KOPT-K1 (cell line): ENCODE measurements around the gene C2orf81.

Source experiments
- H3K27ac ChIP-seq: fragments of 200-600 bp; sonication (generic); 2 replicates; pipeline ENCODE4 v1.5.1; 2016; ENCODE audit warnings: antibody characterized with exemption, mild to moderate bottlenecking, low read depth, low read length; ENCODE audit not compliant: poor library complexity, severe bottlenecking
- H3K36me3 ChIP-seq: fragments of 200-600 bp; sonication (generic); 2 replicates; pipeline ENCODE4 v1.5.1; 2017; ENCODE audit warnings: antibody characterized with exemption, mild to moderate bottlenecking, low read length, moderate library complexity; ENCODE audit not compliant: insufficient read depth
- H3K9me3 ChIP-seq: fragments of 200-600 bp; sonication (generic); 2 replicates; pipeline ENCODE4 v1.5.1; 2017; ENCODE audit warnings: antibody characterized with exemption, low read length, mild to moderate bottlenecking; ENCODE audit not compliant: insufficient read depth, poor library complexity, severe bottlenecking

The C2orf81 gene

DNA sequence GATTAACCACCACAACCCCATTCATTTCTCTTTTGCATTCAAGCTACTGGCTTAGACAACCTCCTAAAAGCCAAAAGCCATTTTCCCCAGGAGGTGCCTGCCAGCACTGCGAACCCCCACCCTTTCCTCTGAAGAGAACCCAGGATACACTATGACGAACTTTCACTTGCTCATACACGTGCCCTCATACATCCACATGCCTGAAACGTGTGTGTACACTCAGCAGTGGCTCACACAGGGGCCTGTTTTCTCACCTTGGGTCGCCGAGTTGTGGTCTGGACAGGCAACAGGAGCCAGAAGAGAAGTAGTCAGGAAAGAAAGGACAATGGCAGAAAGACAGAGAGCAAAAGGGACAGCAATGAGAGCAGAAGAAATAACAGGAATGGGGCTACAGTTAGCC, 48.7 kb downstream of the C2orf81 start:
- Histone ChIP-seq H3K36me3 (peaks cover 71% of the 10 kb centered on the region), H3K27ac (no peak overlapping the region), H3K9me3 (no peaks in the 10 kb centered on the region)

DNA sequence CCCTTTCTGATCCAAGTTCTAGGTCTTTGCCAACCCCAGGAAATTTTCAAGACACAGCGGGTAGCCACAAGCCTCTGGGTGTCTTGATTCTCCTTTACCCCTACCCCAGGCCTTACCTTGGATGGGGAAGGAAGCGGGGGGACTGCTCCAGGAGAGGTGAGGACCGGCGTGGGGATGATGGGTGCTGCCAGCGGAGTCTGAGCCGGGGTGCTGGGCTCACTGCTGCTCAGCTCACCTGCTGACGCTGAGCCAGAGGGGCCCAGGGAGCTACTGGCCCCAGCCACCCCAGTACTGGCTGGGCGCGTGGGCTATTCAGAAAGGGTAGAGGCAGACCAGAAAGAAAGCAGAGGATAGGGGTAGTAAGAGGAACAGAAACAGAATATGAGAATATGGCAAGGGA, 50.0 kb downstream of the C2orf81 start:
- no peaks in the 10 kb centered on the region for H3K9me3 ChIP-seq
- peaks cover 71% of the 10 kb centered on the region for H3K36me3 ChIP-seq
- H3K27ac ChIP-seq = no peak overlapping the region

DNA sequence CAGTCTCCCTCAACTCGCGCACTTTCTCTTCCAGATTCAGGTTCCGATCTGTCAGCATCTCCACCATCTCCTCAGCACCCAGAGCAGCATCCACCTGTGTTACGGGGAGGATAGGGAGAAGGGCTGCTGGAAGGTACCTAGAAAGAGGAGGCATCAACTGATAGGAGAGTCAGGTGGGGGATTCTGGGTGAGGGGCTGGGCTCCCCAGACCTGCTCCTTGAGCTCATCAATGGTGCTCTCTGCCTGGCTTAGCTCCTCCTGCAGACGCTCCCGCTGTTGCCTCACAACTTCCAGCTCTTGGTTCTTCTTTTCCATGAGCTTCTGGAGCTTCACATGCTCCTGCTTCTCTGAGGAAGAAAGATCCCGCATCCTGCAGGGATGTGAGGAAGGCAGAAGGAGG, 51.4 kb downstream of the C2orf81 start:
- Histone ChIP-seq H3K9me3 (no peaks in the 10 kb centered on the region), H3K36me3 (peaks cover 78% of the 10 kb centered on the region), H3K27ac (no peak overlapping the region)

DNA sequence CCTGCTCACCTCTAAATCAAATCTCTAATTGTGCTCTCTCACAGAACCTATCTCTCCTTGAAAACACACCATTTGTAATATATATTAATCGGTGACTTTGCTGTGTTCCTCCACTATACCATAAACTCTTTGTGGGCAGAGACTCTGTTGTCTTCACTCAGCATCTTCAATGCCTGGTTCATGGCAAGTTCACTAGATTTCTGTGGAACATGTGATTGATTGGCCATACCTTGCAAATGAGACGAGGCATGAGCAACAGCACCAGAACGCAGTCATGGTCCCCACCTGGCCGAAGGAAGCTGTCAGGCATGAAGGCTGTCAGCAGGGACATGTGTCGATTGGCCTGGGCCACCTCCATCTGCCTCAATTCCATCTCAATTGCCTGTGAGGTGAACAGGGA, 52.9 kb downstream of the C2orf81 start:
- no peaks in the 10 kb centered on the region for H3K9me3 ChIP-seq
- H3K27ac ChIP-seq = no peak overlapping the region
- H3K36me3 ChIP-seq = peaks cover 93% of the 10 kb centered on the region

GRCh38 chr2:74367789-74368188, 53.6 kb downstream of the C2orf81 start:
- Histone ChIP-seq H3K9me3 (no peaks in the 10 kb centered on the region), H3K27ac (no peak overlapping the region), H3K36me3 (peaks cover 98% of the 10 kb centered on the region)

- Histone ChIP-seq H3K9me3 (no peaks in the 10 kb centered on the region), H3K27ac (no peak overlapping the region), H3K36me3 (peaks cover 100% of the 10 kb centered on the region)
Measured at GRCh38 chr2:74366036-74366435, 55.4 kb downstream of the C2orf81 start.

GRCh38 chr2:74364533-74365505, 56.6 kb downstream of the C2orf81 start:
- no peak overlapping the region for H3K27ac ChIP-seq
- peaks cover 100% of the 10 kb centered on the region for H3K36me3 ChIP-seq

More at GRCh38 chr2:74364533-74365505, 56.6 kb downstream of the C2orf81 start:
- H3K9me3 ChIP-seq = no peaks in the 10 kb centered on the region
